ENCODE data around the gene BCL2.

- TF ChIP-seq, protein P1, sequence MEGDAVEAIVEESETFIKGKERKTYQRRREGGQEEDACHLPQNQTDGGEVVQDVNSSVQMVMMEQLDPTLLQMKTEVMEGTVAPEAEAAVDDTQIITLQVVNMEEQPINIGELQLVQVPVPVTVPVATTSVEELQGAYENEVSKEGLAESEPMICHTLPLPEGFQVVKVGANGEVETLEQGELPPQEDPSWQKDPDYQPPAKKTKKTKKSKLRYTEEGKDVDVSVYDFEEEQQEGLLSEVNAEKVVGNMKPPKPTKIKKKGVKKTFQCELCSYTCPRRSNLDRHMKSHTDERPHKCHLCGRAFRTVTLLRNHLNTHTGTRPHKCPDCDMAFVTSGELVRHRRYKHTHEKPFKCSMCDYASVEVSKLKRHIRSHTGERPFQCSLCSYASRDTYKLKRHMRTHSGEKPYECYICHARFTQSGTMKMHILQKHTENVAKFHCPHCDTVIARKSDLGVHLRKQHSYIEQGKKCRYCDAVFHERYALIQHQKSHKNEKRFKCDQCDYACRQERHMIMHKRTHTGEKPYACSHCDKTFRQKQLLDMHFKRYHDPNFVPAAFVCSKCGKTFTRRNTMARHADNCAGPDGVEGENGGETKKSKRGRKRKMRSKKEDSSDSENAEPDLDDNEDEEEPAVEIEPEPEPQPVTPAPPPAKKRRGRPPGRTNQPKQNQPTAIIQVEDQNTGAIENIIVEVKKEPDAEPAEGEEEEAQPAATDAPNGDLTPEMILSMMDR (IDR thresholded peaks at IDR 0.05) = no peak
- TF ChIP-seq POLR2A (IDR thresholded peaks at IDR 0.05) (no peak), POLR2AphosphoS5 (IDR thresholded peaks at IDR 0.05; ENCODE audit: insufficient read depth in 1 of 2, low read depth in 1 of 2) (no peak)
Observed at GRCh38 chr18:63297687-63298399, 21.7 kb downstream of the BCL2 start.
